NCI-H226 (cell line): ENCODE measurements around the gene GAS2L1.

Source experiments
- DNase-seq: peaks from one replicate; pipeline ENCODE4 v3.0.0-alpha.2; 2015

The GAS2L1 gene

GRCh38 chr22:29275819-29276565 is 30.5 kb upstream of the GAS2L1 start:
- DNase-seq: no peak

- no peak for DNase-seq
Observed at GRCh38 chr22:29277927-29278326, 28.5 kb upstream of the GAS2L1 start.

GRCh38 chr22:29284196-29284595 is 22.3 kb upstream of the GAS2L1 start:
- DNase-seq: no peak

- DNase-seq: no peak
Observed at GRCh38 chr22:29288837-29289236, 17.6 kb upstream of the GAS2L1 start.

GRCh38 chr22:29290061-29290460 is 16.4 kb upstream of the GAS2L1 start:
- no peak for DNase-seq

- no peak for DNase-seq
Observed at GRCh38 chr22:29291215-29291614, 15.2 kb upstream of the GAS2L1 start.

GRCh38 chr22:29292379-29292778 is 14.1 kb upstream of the GAS2L1 start:
- no peak for DNase-seq

- no peak for DNase-seq
Observed at GRCh38 chr22:29298641-29299040, 7.8 kb upstream of the GAS2L1 start.

- DNase-seq: no peak
Observed at GRCh38 chr22:29299136-29299900, 7.1 kb upstream of the GAS2L1 start.

- DNase-seq: no peak
Observed at GRCh38 chr22:29300467-29300806, 6.0 kb upstream of the GAS2L1 start.

- DNase-seq: no peak
Observed at GRCh38 chr22:29300807-29301601, 5.4 kb upstream of the GAS2L1 start.

GRCh38 chr22:29301716-29302401 is 4.6 kb upstream of the GAS2L1 start:
- DNase-seq: no peak

- no peak for DNase-seq
Observed at GRCh38 chr22:29302402-29302680, 4.1 kb upstream of the GAS2L1 start.

GRCh38 chr22:29302681-29303465 is 3.6 kb upstream of the GAS2L1 start:
- no peak for DNase-seq

- DNase-seq: no peak
Observed at GRCh38 chr22:29305836-29306174, 645 bp upstream of the GAS2L1 start.

GRCh38 chr22:29306835-29307595 is 565 bp downstream of the GAS2L1 start:
- DNase-seq: peak; percentile 61

GRCh38 chr22:29307596-29308147 is 1.2 kb downstream of the GAS2L1 start:
- DNase-seq: no peak

GRCh38 chr22:29308148-29308790 is 1.8 kb downstream of the GAS2L1 start:
- DNase-seq: no peak

- peak; percentile 84 for DNase-seq
Observed at GRCh38 chr22:29308791-29309262, 2.4 kb downstream of the GAS2L1 start.

- peak; percentile 57 for DNase-seq
Observed at GRCh38 chr22:29309332-29310064, 3.0 kb downstream of the GAS2L1 start.
